ENCODE results near the gene ZFAND3.

The ZFAND3 gene

GRCh38 chr6:38174315-38174714 lies 354.8 kb downstream of the ZFAND3 start:
- no peak for DNase-seq

GRCh38 chr6:38174806-38175495 lies 355.4 kb downstream of the ZFAND3 start:
- no peak for DNase-seq

GRCh38 chr6:38175786-38176185 lies 356.3 kb downstream of the ZFAND3 start:
- no peak for DNase-seq

- no peak for DNase-seq
Observed at GRCh38 chr6:38176797-38177751, 357.5 kb downstream of the ZFAND3 start.

- no peak for DNase-seq
Observed at GRCh38 chr6:38177882-38178583, 358.5 kb downstream of the ZFAND3 start.

GRCh38 chr6:38178584-38178886 lies 359.0 kb downstream of the ZFAND3 start:
- DNase-seq, result no peak

- no peak for DNase-seq
Observed at GRCh38 chr6:38179300-38179699, 359.8 kb downstream of the ZFAND3 start.

- DNase-seq, result no peak
Observed at GRCh38 chr6:38179794-38180430, 360.4 kb downstream of the ZFAND3 start.

GRCh38 chr6:38180586-38180985 lies 361.1 kb downstream of the ZFAND3 start:
- DNase-seq, result no peak

- DNase-seq, result no peak
Observed at GRCh38 chr6:38182426-38182825, 362.9 kb downstream of the ZFAND3 start.

GRCh38 chr6:38183856-38184584 lies 364.5 kb downstream of the ZFAND3 start:
- no peak for DNase-seq

GRCh38 chr6:38184585-38185080 lies 365.1 kb downstream of the ZFAND3 start:
- no peak for DNase-seq

GRCh38 chr6:38185244-38185643 lies 365.7 kb downstream of the ZFAND3 start:
- no peak for DNase-seq

GRCh38 chr6:38185752-38186151 lies 366.2 kb downstream of the ZFAND3 start:
- no peak for DNase-seq

- no peak for DNase-seq
Observed at GRCh38 chr6:38187325-38187724, 367.8 kb downstream of the ZFAND3 start.

GRCh38 chr6:38187811-38188590 lies 368.5 kb downstream of the ZFAND3 start:
- no peak for DNase-seq

GRCh38 chr6:38188677-38189335 lies 369.3 kb downstream of the ZFAND3 start:
- no peak for DNase-seq

- DNase-seq, result no peak
Observed at GRCh38 chr6:38191418-38191817, 371.9 kb downstream of the ZFAND3 start.

GRCh38 chr6:38192011-38192410 lies 372.5 kb downstream of the ZFAND3 start:
- DNase-seq, result no peak

GRCh38 chr6:38192487-38192886 lies 373.0 kb downstream of the ZFAND3 start:
- DNase-seq, result no peak

GRCh38 chr6:38193051-38193450 lies 373.5 kb downstream of the ZFAND3 start:
- DNase-seq, result no peak
